NCI-H1436 (cell line): Measurements from ENCODE around the gene NKPD1.
"Not testable (repeated sequence)": the region's sequence is repeated elsewhere in the genome, so short reads cannot be mapped to it uniquely, and the experiment has no call there.

Source experiments
- DNase-seq: peaks from one replicate; lab custom pipeline; 2025; lab: John Stamatoyannopoulos, UW

The NKPD1 gene

GRCh38 chr19:45139286-45140143, 21.3 kb downstream of the NKPD1 start:
- DNase-seq = no peak

- no peak for DNase-seq
These were observed 22.5 kb downstream of the NKPD1 start for GRCh38 chr19:45138303-45138751.

- no peak for DNase-seq
These were observed 23.5 kb downstream of the NKPD1 start for GRCh38 chr19:45137179-45137761.

- DNase-seq = no peak
These were observed 24.1 kb downstream of the NKPD1 start for GRCh38 chr19:45136507-45137178.

- no peak for DNase-seq
These were observed 25.5 kb downstream of the NKPD1 start for GRCh38 chr19:45135176-45135885.

GRCh38 chr19:45133661-45134060, 27.1 kb downstream of the NKPD1 start:
- no peak for DNase-seq

- peak; percentile 97 for DNase-seq
These were observed 29.7 kb downstream of the NKPD1 start for GRCh38 chr19:45130888-45131615.

- DNase-seq = no peak
These were observed 30.5 kb downstream of the NKPD1 start for GRCh38 chr19:45130236-45130635.

- no peak for DNase-seq
These were observed 32.0 kb downstream of the NKPD1 start for GRCh38 chr19:45128806-45129205.

- DNase-seq = no peak
These were observed 32.6 kb downstream of the NKPD1 start for GRCh38 chr19:45128146-45128545.

- DNase-seq = no peak
These were observed 34.1 kb downstream of the NKPD1 start for GRCh38 chr19:45126654-45127053.

- DNase-seq = peak; percentile 56
These were observed 34.7 kb downstream of the NKPD1 start for GRCh38 chr19:45125975-45126493.

GRCh38 chr19:45125360-45125759, 35.4 kb downstream of the NKPD1 start:
- DNase-seq = no peak

GRCh38 chr19:45124021-45124420, 36.8 kb downstream of the NKPD1 start:
- no peak for DNase-seq

- no peak for DNase-seq
These were observed 37.3 kb downstream of the NKPD1 start for GRCh38 chr19:45123440-45123850.

- DNase-seq = no peak
These were observed 38.0 kb downstream of the NKPD1 start for GRCh38 chr19:45122832-45123231.

- no peak for DNase-seq
These were observed 38.9 kb downstream of the NKPD1 start for GRCh38 chr19:45121827-45122345.

GRCh38 chr19:45119582-45119981, 41.2 kb downstream of the NKPD1 start:
- no peak for DNase-seq

GRCh38 chr19:45118591-45119355, 42.0 kb downstream of the NKPD1 start:
- not testable (repeated sequence) for DNase-seq

GRCh38 chr19:45118106-45118505, 42.7 kb downstream of the NKPD1 start:
- no peak for DNase-seq
